AG04450 (cell line): ENCODE measurements around the gene TEDC2. TPM values are rescaled to one million over a fixed set of nuclear protein-coding genes. Genes with fewer than 3 reads are reported as not detected.

Source experiments
- CTCF ChIA-PET: fragments of 300-600, 350-600 bp; formaldehyde crosslinking; extraction: SDS; loops from one replicate; lab custom pipeline; 2022; ENCODE audit warnings: antibody characterized with exemption, inconsistent platforms; lab: Charles Lee
- POLR2A ChIA-PET: fragments of 350-600 bp; formaldehyde crosslinking; extraction: SDS; loops from one replicate; lab custom pipeline; 2021; ENCODE audit warnings: antibody characterized with exemption, inconsistent platforms; lab: Yijun Ruan, JAX
- DNase-seq: peaks from one replicate; pipeline ENCODE4 v3.0.0-alpha.2; 2011; ENCODE audit warnings: low read depth, low spot score
- H3K27ac ChIP-seq: one replicate; pipeline ENCODE4 v1.5.1; 2012; ENCODE audit warnings: low read depth, low read length, control low read depth
- H3K27me3 ChIP-seq: one replicate; pipeline ENCODE4 v1.6.0; 2012; ENCODE audit warnings: low read length; ENCODE audit not compliant: control insufficient read depth, insufficient read depth
- H3K4me3 ChIP-seq: 2 replicates; pipeline ENCODE4 v1.5.1; 2011; ENCODE audit warnings: mild to moderate bottlenecking, low read depth, low read length, control low read depth
- H3K9me3 ChIP-seq: 2 replicates; pipeline ENCODE4 v1.5.1; 2012; ENCODE audit warnings: low read length; ENCODE audit not compliant: control insufficient read depth, insufficient read depth
- CTCF ChIP-seq: IDR thresholded peaks from 2 replicates; pipeline ENCODE4 v1.5.1; 2011; ENCODE audit warnings: low read depth, low read length, control low read depth, inconsistent platforms
- polyA plus RNA-seq: library from polyadenylated mRNA; depleted of rRNA; stranded (reverse); fragments of >200 nt; gene quantifications from 2 replicates; pipeline ENCODE4 v1.2.3, GENCODE V29; 2011

Gene TEDC2
- polyA plus RNA-seq, 1 experiment: 1.8 TPM

- POLR2A ChIA-PET: no interaction called here
- H3K9me3 ChIP-seq: no peaks in the 10 kb centered on the region
- H3K27me3 ChIP-seq: no peaks in the 10 kb centered on the region
- no peak overlapping the region for H3K4me3 ChIP-seq
- no peak for DNase-seq
- CTCF ChIA-PET: interaction anchor here (1.3 kb wide), 1 partner anchor 21 kb away, joined by 4 read pairs; no protein-coding TSS in a partner anchor
- H3K27ac ChIP-seq: no peak overlapping the region
- TF ChIP-seq CTCF: no peak
These were observed 21.0 kb downstream of the TEDC2 start for GRCh38 chr16:2480948-2481347.

- H3K4me3 ChIP-seq: no peak overlapping the region
- H3K9me3 ChIP-seq: no peaks in the 10 kb centered on the region
- DNase-seq: no peak
- no peaks in the 10 kb centered on the region for H3K27me3 ChIP-seq
- TF ChIP-seq CTCF: no peak
- ChIA-PET CTCF (interaction anchor here (1.3 to 3.8 kb wide), 2 partner anchors 20 kb away, joined by 4 to 30 read pairs; no protein-coding TSS in a partner anchor), POLR2A (no interaction called here)
- H3K27ac ChIP-seq: no peak overlapping the region
These were observed 21.8 kb downstream of the TEDC2 start for GRCh38 chr16:2481676-2482075.

- H3K4me3 ChIP-seq: no peak overlapping the region
- TF ChIP-seq CTCF: no peak
- H3K27ac ChIP-seq: peak overlapping the region; percentile 68
- H3K9me3 ChIP-seq: no peaks in the 10 kb centered on the region
- CTCF ChIA-PET: interaction anchor here (3.8 kb wide), 1 partner anchor 19 kb away, joined by 30 read pairs; no protein-coding TSS in a partner anchor
- POLR2A ChIA-PET: no interaction called here
- H3K27me3 ChIP-seq: no peaks in the 10 kb centered on the region
- DNase-seq: no peak
These were observed 22.3 kb downstream of the TEDC2 start for GRCh38 chr16:2482249-2482648.

GRCh38 chr16:2482708-2483534, 23.0 kb downstream of the TEDC2 start:
- no peak for DNase-seq
- CTCF ChIA-PET: interaction anchor here (0.9 to 3.8 kb wide), 2 partner anchors 8 to 19 kb away, joined by 3 to 30 read pairs; partner anchors contain the start of gene TBC1D24
- H3K9me3 ChIP-seq: no peaks in the 10 kb centered on the region
- no peaks in the 10 kb centered on the region for H3K27me3 ChIP-seq
- peak overlapping the region; percentile 68 for H3K27ac ChIP-seq
- POLR2A ChIA-PET: interaction anchor here (0.7 to 0.9 kb wide), 3 partner anchors 13 to 328 kb away, joined by 3 to 4 read pairs (median 3); no protein-coding TSS in a partner anchor
- TF ChIP-seq CTCF: no peak
- H3K4me3 ChIP-seq: peak overlapping the region; percentile 33
